Kidney capillary endothelial cell (primary cell): ENCODE data around the gene COLEC11.

Experiments
- DNase-seq: peaks from one replicate; pipeline ENCODE4 v3.0.0-alpha.2; 2018; ENCODE audit warnings: low spot score

COLEC11 gene

GRCh38 chr2:3675687-3676086 is 80.8 kb downstream of the COLEC11 start:
- no peak for DNase-seq

GRCh38 chr2:3677436-3677835 is 82.5 kb downstream of the COLEC11 start:
- DNase-seq, result no peak

- DNase-seq, result no peak
Measured at GRCh38 chr2:3678212-3678611, 83.3 kb downstream of the COLEC11 start.

GRCh38 chr2:3679180-3679579 is 84.3 kb downstream of the COLEC11 start:
- DNase-seq, result no peak

GRCh38 chr2:3679616-3680393 is 84.9 kb downstream of the COLEC11 start:
- DNase-seq, result no peak

- no peak for DNase-seq
Measured at GRCh38 chr2:3680548-3681345, 85.8 kb downstream of the COLEC11 start.

GRCh38 chr2:3681625-3682024 is 86.7 kb downstream of the COLEC11 start:
- DNase-seq, result no peak

- DNase-seq, result no peak
Measured at GRCh38 chr2:3682811-3683210, 87.9 kb downstream of the COLEC11 start.

- DNase-seq, result no peak
Measured at GRCh38 chr2:3683748-3684454, 89.0 kb downstream of the COLEC11 start.

- no peak for DNase-seq
Measured at GRCh38 chr2:3689998-3690748, 95.3 kb downstream of the COLEC11 start.

GRCh38 chr2:3692375-3692774 is 97.5 kb downstream of the COLEC11 start:
- peak; percentile 30 for DNase-seq
